ENCODE data around the gene SORBS1. TPM values are rescaled to one million over a fixed set of nuclear protein-coding genes. Genes with fewer than 3 reads are reported as not detected.

The SORBS1 gene
- total and polyA plus RNA-seq, 2 experiments from 2014 or later = 17.0 to 40.2 TPM

DNA sequence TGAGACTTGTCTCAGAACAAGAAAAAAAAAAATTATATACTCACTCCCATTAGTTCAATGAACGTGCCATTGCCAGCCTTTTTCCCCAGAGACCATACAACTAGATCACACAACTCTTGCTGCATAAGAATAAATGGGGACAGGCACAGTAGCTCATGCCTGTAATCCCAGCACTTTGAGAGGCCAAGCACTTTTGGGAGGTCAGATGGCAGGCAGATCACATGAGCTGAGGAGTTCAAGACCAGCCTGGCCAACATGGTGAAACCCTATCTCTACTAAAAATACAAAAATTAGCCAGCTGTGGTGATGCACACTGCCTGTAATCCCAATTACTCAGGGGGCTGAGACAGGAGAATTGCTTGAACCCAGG is 284.0 kb downstream of the SORBS1 start:
- no peaks in the 10 kb centered on the region for H3K27me3 ChIP-seq
- H3K27ac ChIP-seq = peak overlapping the region; percentile 84
- H3K4me1 ChIP-seq (ENCODE audit: insufficient read depth) = peaks cover 63% of the 10 kb centered on the region
- no peak overlapping the region for H3K4me3 ChIP-seq
- peaks cover 87% of the 10 kb centered on the region for H3K79me2 ChIP-seq
- TF ChIP-seq, protein P1, sequence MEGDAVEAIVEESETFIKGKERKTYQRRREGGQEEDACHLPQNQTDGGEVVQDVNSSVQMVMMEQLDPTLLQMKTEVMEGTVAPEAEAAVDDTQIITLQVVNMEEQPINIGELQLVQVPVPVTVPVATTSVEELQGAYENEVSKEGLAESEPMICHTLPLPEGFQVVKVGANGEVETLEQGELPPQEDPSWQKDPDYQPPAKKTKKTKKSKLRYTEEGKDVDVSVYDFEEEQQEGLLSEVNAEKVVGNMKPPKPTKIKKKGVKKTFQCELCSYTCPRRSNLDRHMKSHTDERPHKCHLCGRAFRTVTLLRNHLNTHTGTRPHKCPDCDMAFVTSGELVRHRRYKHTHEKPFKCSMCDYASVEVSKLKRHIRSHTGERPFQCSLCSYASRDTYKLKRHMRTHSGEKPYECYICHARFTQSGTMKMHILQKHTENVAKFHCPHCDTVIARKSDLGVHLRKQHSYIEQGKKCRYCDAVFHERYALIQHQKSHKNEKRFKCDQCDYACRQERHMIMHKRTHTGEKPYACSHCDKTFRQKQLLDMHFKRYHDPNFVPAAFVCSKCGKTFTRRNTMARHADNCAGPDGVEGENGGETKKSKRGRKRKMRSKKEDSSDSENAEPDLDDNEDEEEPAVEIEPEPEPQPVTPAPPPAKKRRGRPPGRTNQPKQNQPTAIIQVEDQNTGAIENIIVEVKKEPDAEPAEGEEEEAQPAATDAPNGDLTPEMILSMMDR (IDR thresholded peaks at IDR 0.05; ENCODE audit: poor library complexity) = no peak
- TF ChIP-seq EZH2phosphoT487 (IDR thresholded peaks at IDR 0.05; ENCODE audit: low read depth, severe bottlenecking, unreplicated experiment) = no peak
- TF ChIP-seq EZH2 (IDR thresholded peaks at IDR 0.05; ENCODE audit: borderline replicate concordance) = no peak
- WGBS (ENCODE audit: low lambda C conversion rate, missing lambda C conversion rate) = 79% methylated on average over 1 of the region's 1 CpG
- no peak overlapping the region for H2AFZ ChIP-seq
- H3K9me3 ChIP-seq (ENCODE audit: low read depth) = no peaks in the 10 kb centered on the region
- H3K4me2 ChIP-seq = no peak overlapping the region
- no peak for DNase-seq (ENCODE audit: low spot score)
- H3K36me3 ChIP-seq (replicated peaks; ENCODE audit: insufficient read depth, low read depth) = no peaks in the 10 kb centered on the region
- no peaks in the 10 kb centered on the region for H3K9me2 ChIP-seq (replicated peaks; ENCODE audit: insufficient read depth)
- H4K20me1 ChIP-seq (ENCODE audit: insufficient read depth, poor library complexity, severe bottlenecking) = no peaks in the 10 kb centered on the region

DNA sequence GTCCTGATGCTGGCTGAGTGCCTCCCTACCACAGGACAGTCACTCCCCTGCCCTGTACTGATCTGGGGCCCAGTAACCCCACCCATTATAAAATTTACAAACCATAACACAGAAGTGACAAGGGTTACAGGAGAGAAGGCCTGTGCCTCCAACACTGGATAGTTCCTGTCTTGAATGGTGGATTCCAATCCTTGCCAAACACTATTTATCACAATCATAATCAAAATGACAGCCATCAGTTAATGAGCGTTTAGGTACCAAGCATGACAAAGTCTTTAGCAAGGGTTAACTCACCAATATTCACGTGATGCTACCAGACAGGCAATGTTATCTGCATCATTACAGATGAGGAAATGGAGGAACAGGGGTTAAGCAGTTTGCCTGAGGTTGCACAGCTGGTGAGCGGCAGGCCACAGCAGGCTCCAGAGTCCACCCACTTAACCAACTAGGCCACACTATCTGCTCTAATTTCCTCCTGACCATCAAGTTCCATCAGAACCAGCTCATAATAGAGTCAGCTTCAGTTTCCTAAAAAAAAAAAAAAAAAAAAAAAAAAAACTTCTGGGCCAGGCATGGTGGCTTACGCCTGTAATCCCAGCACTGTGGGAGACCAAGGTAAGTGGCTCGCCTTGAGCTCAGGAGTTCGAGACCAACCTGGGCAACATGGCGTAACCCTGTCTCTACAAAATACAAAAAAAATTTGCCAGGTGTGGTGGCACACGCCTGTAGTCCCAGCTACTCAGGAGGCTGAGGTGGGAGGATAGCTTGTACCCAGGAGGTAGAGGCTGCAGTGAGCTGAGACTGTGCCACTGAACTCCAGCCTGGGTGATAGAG is 284.6 kb downstream of the SORBS1 start:
- Histone ChIP-seq H3K79me2 (peaks cover 89% of the 10 kb centered on the region), H3K36me3 (replicated peaks; ENCODE audit: insufficient read depth, low read depth) (no peaks in the 10 kb centered on the region), H3K4me3 (no peak overlapping the region), H4K20me1 (ENCODE audit: insufficient read depth, poor library complexity, severe bottlenecking) (no peaks in the 10 kb centered on the region), H3K9me2 (replicated peaks; ENCODE audit: insufficient read depth) (no peaks in the 10 kb centered on the region), H3K4me2 (peak overlapping the region; percentile 14), H3K27ac (peak overlapping the region; percentile 84), H3K27me3 (no peaks in the 10 kb centered on the region), H2AFZ (no peak overlapping the region), H3K9me3 (ENCODE audit: low read depth) (no peaks in the 10 kb centered on the region), H3K4me1 (ENCODE audit: insufficient read depth) (peaks cover 60% of the 10 kb centered on the region)
- 86% methylated on average over 8 of the region's 8 CpGs for WGBS (ENCODE audit: low lambda C conversion rate, missing lambda C conversion rate)
- no peak for DNase-seq (ENCODE audit: low spot score)
- TF ChIP-seq, protein P1 (IDR thresholded peaks at IDR 0.05; ENCODE audit: poor library complexity) = no peak
- no peak for TF ChIP-seq EZH2 (IDR thresholded peaks at IDR 0.05; ENCODE audit: borderline replicate concordance)
- no peak for TF ChIP-seq EZH2phosphoT487 (IDR thresholded peaks at IDR 0.05; ENCODE audit: low read depth, severe bottlenecking, unreplicated experiment)

DNA sequence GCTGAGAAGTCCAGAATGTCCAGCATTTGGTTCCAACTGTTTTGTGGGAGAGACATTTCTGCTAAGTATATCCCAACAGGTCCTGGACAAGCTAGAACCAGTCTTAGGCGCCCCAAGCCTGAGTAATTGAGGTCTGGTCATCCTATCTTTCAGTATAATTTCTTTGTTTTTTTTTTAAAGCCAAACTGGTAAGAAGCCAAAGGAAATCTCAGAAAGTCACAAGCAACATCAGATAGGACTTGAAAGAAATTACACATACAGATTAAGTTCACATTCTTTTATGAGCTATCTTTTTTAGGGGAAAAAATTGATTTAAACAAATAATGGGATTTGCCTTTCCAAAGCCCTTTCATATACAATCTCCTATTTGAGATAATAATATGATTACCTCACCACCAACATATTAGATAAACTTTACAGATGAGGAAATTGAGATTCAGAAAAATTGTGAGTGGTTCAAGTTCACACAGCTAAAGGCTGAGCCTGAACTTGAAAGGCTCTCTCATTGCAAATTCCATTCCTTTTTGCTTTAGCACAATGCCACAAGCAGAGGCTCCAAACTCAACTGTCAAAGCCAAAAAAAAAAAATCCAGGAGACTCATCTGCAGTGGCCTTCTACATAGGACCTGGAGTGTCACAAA is 285.3 kb downstream of the SORBS1 start:
- H3K79me2 ChIP-seq = peaks cover 89% of the 10 kb centered on the region
- no peak overlapping the region for H2AFZ ChIP-seq
- peak overlapping the region; percentile 14 for H3K4me2 ChIP-seq
- DNase-seq (ENCODE audit: low spot score) = no peak
- TF ChIP-seq, protein P1 (IDR thresholded peaks at IDR 0.05; ENCODE audit: poor library complexity) = no peak
- no peak for TF ChIP-seq EZH2phosphoT487 (IDR thresholded peaks at IDR 0.05; ENCODE audit: low read depth, severe bottlenecking, unreplicated experiment)
- TF ChIP-seq EZH2 (IDR thresholded peaks at IDR 0.05; ENCODE audit: borderline replicate concordance) = no peak
- H3K9me2 ChIP-seq (replicated peaks; ENCODE audit: insufficient read depth) = no peaks in the 10 kb centered on the region
- no peaks in the 10 kb centered on the region for H4K20me1 ChIP-seq (ENCODE audit: insufficient read depth, poor library complexity, severe bottlenecking)
- H3K27ac ChIP-seq = peak overlapping the region; percentile 84
- no peaks in the 10 kb centered on the region for H3K27me3 ChIP-seq
- H3K9me3 ChIP-seq (ENCODE audit: low read depth) = no peaks in the 10 kb centered on the region
- WGBS (ENCODE audit: low lambda C conversion rate, missing lambda C conversion rate) = 79% methylated on average over 1 of the region's 1 CpG
- H3K36me3 ChIP-seq (replicated peaks; ENCODE audit: insufficient read depth, low read depth) = no peaks in the 10 kb centered on the region
- no peak overlapping the region for H3K4me3 ChIP-seq
- H3K4me1 ChIP-seq (ENCODE audit: insufficient read depth) = peaks cover 53% of the 10 kb centered on the region

All from hepatocyte (in vitro differentiated cells).